HUES48 (cell line): ENCODE results near the gene TSFM.
A peak's percentile ranks its signal among the peaks of the same experiment; 100 is the strongest.

Experiments used
- H3K27ac ChIP-seq: one replicate; pipeline ENCODE4 v1.7.0; 2013; ENCODE audit warnings: low read depth, low read length, inconsistent platforms
- H3K27me3 ChIP-seq: 2 replicates; pipeline ENCODE4 v1.6.1; 2013; ENCODE audit warnings: mild to moderate bottlenecking, low read length; ENCODE audit not compliant: control insufficient read depth, insufficient read depth
- H3K36me3 ChIP-seq: 2 replicates; pipeline ENCODE4 v1.6.1; 2013; ENCODE audit warnings: low read length; ENCODE audit not compliant: control insufficient read depth, insufficient read depth
- H3K4me1 ChIP-seq: 2 replicates; pipeline ENCODE4 v1.6.1; 2013; ENCODE audit warnings: mild to moderate bottlenecking, low read length; ENCODE audit not compliant: control insufficient read depth, insufficient read depth
- H3K4me3 ChIP-seq: 2 replicates; pipeline ENCODE4 v1.5.1; 2013; ENCODE audit warnings: mild to moderate bottlenecking, low read depth, low read length
- H3K9ac ChIP-seq: 2 replicates; pipeline ENCODE4 v1.6.1; 2013; ENCODE audit warnings: mild to moderate bottlenecking, low read depth, low read length, moderate library complexity
- H3K9me3 ChIP-seq: 2 replicates; pipeline ENCODE4 v1.6.1; 2013; ENCODE audit warnings: low read length; ENCODE audit not compliant: control insufficient read depth, insufficient read depth

The TSFM gene

DNA sequence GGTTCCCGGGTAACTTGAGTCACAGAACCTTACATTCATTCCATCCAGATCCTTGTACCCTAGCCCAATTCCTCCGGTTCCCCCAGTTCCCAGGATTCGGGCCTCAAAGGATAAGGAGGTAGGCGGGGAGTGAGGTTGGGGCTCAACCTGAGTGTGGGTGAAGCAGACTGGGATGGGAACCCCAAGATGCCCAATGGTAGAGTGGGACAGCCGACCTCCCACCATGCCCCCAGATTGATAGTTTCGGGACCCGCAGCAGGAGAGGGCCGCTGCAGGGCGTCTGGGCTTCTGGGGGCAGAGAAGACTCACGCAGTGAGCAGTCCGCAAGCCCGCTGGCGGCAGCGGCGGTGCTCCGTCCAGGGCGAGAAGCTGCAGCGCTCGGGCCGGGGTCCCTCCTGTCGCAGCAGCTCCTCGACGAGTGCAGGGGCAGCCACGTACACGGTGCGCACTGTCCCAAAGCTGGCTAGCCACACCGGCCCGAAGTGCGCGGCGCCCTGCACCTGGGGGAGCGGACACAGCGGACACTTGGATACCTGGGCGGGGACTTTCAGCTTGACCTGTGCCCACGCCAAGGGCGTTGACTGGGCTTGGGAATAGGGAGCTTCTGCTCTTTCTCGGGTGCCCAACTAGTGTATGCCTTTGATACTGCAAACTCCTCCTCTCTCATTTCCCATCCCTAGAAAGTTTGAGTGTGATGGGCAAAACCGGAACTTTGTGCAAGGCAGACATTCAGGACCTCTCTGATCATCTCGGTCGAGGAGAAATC, 16.7 kb upstream of the TSFM start:
- Histone ChIP-seq H3K36me3 (peaks cover 32% of the 10 kb centered on the region), H3K4me3 (peak overlapping the region; percentile 67), H3K9me3 (no peaks in the 10 kb centered on the region), H3K4me1 (peaks cover 31% of the 10 kb centered on the region), H3K27ac (no peak overlapping the region), H3K9ac (no peak overlapping the region), H3K27me3 (peaks cover 50% of the 10 kb centered on the region)

DNA sequence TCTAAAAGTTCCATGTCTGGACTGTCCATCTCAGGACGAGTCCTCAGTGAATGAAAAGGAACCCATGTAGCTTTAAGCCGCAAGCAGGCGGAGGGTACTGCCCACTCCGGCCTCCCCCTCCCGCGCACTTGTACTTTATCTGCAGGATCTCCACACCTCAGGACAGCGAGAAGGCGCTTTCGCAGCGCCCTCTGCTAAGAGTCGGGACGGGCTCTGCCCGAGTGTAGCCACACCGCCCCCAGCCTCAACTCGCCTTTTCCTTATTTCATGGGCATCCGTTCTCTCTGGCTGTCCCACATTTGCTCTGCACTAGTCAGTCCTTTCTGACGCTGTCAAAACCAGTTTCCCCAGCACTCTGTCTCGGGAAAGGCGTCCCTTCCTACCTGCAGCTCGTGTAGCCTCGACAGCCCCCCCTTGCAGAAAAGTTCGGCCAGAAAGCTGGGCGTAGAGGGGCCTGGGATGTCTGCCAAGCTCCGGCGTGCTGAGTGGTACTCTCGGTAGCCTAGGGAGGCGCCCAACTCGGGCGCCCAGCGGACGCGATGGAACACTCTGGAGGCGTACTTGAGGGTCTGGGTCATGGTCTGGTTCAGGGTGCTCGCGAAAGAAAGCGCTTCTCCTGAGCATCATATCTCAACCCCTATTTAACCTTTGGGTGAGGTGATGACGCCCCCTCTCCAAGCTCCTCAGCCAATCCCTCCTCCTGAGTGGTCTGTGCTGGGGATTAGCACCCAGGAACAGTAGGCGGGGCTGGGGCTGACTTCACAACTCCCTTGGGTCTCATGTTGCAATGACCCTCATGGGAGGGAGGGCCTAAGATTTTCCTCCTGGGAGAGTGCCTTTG, 15.9 kb upstream of the TSFM start, which contains the start of gene CYP27B1:
Gene CYP27B1, minus strand, starts transcription at position 615 of the 841 bp plus-strand sequence. Its CDS starts 37 bp downstream, at position 578.
- Histone ChIP-seq H3K27ac (peak within 1 kb of the TSS; percentile 70), H3K36me3 (peaks cover 33% of the 10 kb centered on the region), H3K4me1 (peaks cover 31% of the 10 kb centered on the region), H3K27me3 (peaks cover 50% of the 10 kb centered on the region), H3K9ac (no peak within 1 kb of the TSS), H3K4me3 (peak within 1 kb of the TSS; percentile 67), H3K9me3 (no peaks in the 10 kb centered on the region)

DNA sequence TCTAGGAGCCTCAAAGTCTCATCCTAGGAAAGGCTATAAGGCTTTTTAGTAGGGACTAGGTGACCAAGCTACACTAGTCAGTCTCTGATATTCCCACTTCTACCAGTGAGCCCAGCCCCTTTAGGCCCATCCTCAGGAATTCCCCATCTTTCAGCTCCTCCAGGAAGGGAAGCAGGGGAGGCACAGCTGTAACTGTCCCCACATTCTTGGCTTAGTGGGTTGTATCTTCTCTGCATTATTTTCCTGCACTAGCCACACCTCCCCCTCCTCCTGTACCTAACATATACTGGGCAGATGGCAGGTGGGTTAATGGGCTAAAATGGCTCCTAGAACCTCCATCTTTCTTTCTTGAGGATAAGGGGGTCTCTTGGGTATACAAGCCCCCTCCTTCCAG, 15.3 kb upstream of the TSFM start:
- H3K4me1 ChIP-seq = peaks cover 31% of the 10 kb centered on the region
- H3K9me3 ChIP-seq = no peaks in the 10 kb centered on the region
- H3K27me3 ChIP-seq = peaks cover 50% of the 10 kb centered on the region
- peak overlapping the region; percentile 70 for H3K27ac ChIP-seq
- no peak overlapping the region for H3K9ac ChIP-seq
- H3K36me3 ChIP-seq = peaks cover 33% of the 10 kb centered on the region
- H3K4me3 ChIP-seq = peak overlapping the region; percentile 67

DNA sequence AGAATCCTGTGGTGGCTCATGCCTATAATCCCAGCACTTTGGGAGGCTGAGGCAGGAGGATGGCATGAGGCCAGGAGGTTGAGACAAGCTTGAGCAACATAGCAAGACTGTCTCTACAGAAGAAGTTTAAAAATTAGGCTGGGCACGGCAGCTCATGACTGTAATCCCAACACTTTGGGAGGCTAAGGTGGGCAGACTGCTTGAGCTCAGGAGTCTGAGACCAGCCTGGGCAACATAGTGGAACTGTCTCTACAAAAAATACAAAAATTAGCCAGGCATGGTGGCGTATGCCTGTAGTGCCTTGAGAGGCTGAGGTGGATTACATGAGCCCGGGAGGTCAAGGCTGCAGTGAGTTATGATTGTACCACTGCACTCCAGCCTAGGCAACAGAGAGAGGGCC, 14.7 kb upstream of the TSFM start:
- Histone ChIP-seq H3K4me1 (peaks cover 31% of the 10 kb centered on the region), H3K36me3 (peaks cover 33% of the 10 kb centered on the region), H3K4me3 (no peak overlapping the region), H3K27ac (no peak overlapping the region), H3K9me3 (no peaks in the 10 kb centered on the region), H3K27me3 (peaks cover 45% of the 10 kb centered on the region), H3K9ac (no peak overlapping the region)

DNA sequence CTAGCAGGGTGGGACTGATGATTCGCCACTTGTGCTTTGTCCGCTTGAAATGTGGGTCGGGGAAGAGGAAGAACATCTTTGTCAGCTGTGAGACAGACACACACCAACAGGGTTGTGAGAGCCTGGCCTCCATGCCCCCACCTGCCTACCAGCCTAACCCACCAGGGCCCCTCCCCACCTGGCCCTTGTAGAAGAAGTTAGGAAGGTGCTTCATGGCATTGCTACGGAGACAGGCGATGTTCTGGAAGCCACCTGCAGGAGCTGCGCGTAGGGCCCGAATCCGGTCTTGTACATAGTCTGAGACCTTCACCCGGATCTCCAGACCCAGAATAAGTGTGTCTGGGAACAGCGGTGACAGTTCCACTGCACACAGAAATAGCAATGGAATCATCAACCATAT, 13.0 kb upstream of the TSFM start:
- Histone ChIP-seq H3K9ac (no peak overlapping the region), H3K27me3 (peaks cover 33% of the 10 kb centered on the region), H3K27ac (no peak overlapping the region), H3K36me3 (peaks cover 33% of the 10 kb centered on the region), H3K4me1 (peaks cover 17% of the 10 kb centered on the region), H3K9me3 (no peaks in the 10 kb centered on the region), H3K4me3 (no peak overlapping the region)

DNA sequence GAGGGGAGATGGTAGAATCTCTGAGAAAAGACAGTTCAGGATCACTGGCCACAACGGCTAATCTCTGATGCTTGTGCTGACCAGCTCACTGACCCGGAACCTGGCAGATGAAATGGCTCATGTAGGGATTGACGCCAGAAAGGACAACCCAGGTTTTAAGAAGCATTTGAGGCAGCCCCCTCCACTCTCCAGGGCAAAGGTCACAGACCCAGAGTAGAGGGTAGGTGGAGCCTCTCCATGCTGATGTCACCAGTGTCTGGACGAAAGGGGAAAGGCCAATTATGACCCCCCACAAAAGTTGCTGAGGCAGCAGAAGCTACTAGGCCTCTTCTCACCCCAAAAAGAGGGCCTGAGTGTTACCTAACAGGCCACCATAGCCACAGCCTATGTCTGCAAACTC, 11.9 kb upstream of the TSFM start:
- no peaks in the 10 kb centered on the region for H3K9me3 ChIP-seq
- H3K4me1 ChIP-seq = peaks cover 12% of the 10 kb centered on the region
- no peak overlapping the region for H3K27ac ChIP-seq
- H3K27me3 ChIP-seq = peaks cover 22% of the 10 kb centered on the region
- no peak overlapping the region for H3K9ac ChIP-seq
- H3K4me3 ChIP-seq = 0 out of 2 replicates have a peak overlapping the region, but pooled peaks have one; percentile 97
- H3K36me3 ChIP-seq = peaks cover 33% of the 10 kb centered on the region

DNA sequence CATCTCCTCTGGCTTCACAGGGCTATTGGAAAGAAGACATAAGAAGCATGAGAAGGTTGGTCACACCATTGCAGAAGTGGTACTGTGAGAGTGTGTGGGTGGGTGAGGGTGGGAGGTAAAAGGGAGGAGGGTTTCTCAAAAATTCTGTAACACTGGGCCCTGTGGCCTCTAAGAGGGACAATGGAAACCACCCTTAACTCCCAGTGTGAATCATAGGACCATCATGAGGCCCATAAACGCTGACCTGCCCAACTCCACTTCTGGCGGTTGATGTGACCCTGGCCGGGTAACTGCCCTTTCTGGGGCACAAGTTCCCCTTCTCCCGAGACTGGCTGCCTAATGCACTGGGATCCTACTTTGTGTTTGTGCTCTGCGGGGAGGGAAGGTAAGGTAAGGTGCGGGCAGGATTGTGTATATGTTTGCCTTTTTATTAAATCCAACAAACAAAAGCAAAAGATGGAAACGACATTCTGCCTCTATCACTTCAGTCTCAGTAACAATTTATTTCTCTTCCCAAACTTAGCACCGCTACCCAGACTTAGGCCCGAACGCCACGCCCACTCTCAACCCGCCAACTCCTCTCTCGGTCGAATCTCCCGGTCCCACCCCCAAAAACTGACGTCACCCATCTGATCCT, 11.2 kb upstream of the TSFM start:
- peak overlapping the region; percentile 100 for H3K9ac ChIP-seq
- H3K4me3 ChIP-seq = peak overlapping the region; percentile 97
- H3K9me3 ChIP-seq = no peaks in the 10 kb centered on the region
- H3K36me3 ChIP-seq = peaks cover 33% of the 10 kb centered on the region
- peaks cover 15% of the 10 kb centered on the region for H3K27me3 ChIP-seq
- peaks cover 7% of the 10 kb centered on the region for H3K4me1 ChIP-seq
- peak overlapping the region; percentile 98 for H3K27ac ChIP-seq

DNA sequence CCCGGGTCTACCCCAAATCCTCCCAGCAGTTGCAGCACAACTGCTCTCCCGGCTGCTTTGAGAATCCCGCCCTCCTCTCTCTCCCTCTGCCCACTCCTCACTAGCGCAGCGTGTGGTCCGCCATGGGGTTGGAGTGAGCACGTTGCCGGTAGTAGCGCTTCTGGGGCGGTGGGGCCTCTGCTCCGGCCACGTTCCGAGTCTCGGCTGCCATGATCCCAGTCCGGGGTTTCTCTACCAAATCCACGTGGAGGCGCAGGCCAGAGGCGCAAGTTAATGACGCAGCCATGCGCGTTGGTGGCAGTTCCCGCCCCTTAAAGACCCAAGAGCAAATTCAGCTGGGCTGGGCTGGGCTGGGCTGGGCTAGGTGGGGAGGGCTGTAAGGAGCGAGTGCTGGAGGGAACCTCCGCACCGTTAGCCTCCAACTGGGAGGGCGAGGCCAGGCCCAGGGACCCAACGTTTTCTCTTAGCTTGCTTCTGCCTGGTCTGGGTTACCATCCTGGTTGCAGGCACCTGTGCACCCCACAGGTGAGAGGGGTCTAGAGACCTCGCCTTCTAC, 10.6 kb upstream of the TSFM start, which contains the start of gene METTL1:
Gene METTL1, minus strand, starts transcription at position 233 of the 556 bp plus-strand sequence. Its CDS starts 22 bp downstream, at position 211.
- H3K9ac ChIP-seq = peak within 1 kb of the TSS; percentile 100
- peaks cover 33% of the 10 kb centered on the region for H3K36me3 ChIP-seq
- H3K4me1 ChIP-seq = peaks cover 4% of the 10 kb centered on the region; the same call in 1 of the 2 replicates

DNA sequence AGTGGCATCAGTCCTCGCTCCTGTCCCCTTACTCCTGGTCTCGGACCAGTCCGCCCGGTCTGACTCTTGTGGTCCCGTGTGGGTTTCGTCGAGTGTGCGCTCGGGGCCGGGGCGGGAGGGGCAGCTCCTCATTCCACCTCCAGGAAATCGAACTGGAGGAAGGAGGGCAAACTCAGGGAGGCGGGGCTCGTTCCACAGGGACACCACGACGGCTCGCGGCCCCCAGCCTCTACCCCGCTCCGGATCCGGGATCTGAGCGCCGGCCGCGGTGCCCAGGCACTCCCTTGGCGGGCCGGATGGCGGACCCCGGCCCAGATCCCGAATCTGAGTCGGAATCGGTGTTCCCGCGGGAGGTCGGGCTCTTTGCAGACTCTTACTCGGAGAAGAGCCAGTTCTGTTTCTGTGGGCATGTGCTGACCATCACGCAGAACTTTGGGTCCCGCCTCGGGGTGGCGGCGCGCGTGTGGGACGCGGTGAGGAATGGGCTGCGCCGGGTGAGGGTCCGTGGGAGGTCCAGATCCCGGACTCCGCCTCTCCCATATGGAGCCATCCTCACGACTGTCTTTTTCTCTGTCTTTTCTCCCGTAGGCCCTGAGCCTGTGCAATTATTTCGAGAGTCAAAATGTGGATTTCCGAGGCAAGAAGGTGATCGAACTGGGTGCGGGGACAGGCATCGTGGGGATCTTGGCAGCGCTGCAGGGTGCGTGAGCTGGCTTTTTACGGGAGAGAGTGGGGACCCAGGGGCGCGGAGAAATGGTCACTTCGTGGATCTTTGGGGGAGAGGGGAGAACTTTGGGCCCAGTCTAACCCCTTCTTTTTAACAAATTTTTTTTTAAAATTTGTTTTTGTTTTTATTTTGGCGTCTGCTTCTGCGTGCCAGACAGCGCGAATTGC, 9.9 kb upstream of the TSFM start, which contains the start of gene EEF1AKMT3:
Gene EEF1AKMT3, plus strand, starts transcription at position 186 of the 894 bp plus-strand sequence. Its CDS starts 111 bp downstream, at position 297.
- H3K9ac ChIP-seq = peak within 1 kb of the TSS; percentile 100
- peaks cover 6% of the 10 kb centered on the region; the same call in 1 of the 2 replicates for H3K27me3 ChIP-seq
- H3K9me3 ChIP-seq = no peaks in the 10 kb centered on the region
- H3K4me1 ChIP-seq = no peaks in the 10 kb centered on the region
- peak within 1 kb of the TSS; percentile 98 for H3K27ac ChIP-seq
- H3K4me3 ChIP-seq = peak within 1 kb of the TSS; percentile 97
- peaks cover 33% of the 10 kb centered on the region for H3K36me3 ChIP-seq

More for the DNA sequence above, 10.6 kb upstream of the TSFM start, which contains the start of gene METTL1:
- Histone ChIP-seq H3K27me3 (peaks cover 9% of the 10 kb centered on the region), H3K9me3 (no peaks in the 10 kb centered on the region), H3K4me3 (peak within 1 kb of the TSS; percentile 97), H3K27ac (peak within 1 kb of the TSS; percentile 98)
